ENCODE measurements around the gene ERICH2. TPM values are rescaled to one million over a fixed set of nuclear protein-coding genes. Genes with fewer than 3 reads are reported as not detected.
"Not testable (repeated sequence)": the region's sequence is repeated elsewhere in the genome, so short reads cannot be mapped to it uniquely, and the experiment has no call there.

ERICH2 gene
- polyA plus RNA-seq (2013) = not detected

- Histone ChIP-seq H3K9me3 (ENCODE audit: control extremely low read depth in 1 of 5, control insufficient read depth in 4 of 5, insufficient read depth in 2 of 5, low read depth in 1 of 5, low read length in 4 of 5) (no peaks in the 10 kb centered on the region), H3K27me3 (replicated peaks in 2 of 5; ENCODE audit: control insufficient read depth in 4 of 5, insufficient read depth in 5 of 5, low read length in 4 of 5) (peaks cover 0 to 60% (median 12%) of the 10 kb centered on the region in 5 experiments), H3K4me3 (ENCODE audit: control insufficient read depth in 1 of 7, extremely low read depth in 1 of 7, insufficient read depth in 4 of 7, low read depth in 2 of 7, low read length in 6 of 7) (peak within 1 kb of the TSS; percentile 39 to 89 (median 70)), H3K36me3 (ENCODE audit: control insufficient read depth in 4 of 4, insufficient read depth in 4 of 4, low read length in 3 of 4) (no peaks in the 10 kb centered on the region), H3K4me1 (ENCODE audit: control extremely low read depth in 1 of 4, control insufficient read depth in 4 of 4, insufficient read depth in 4 of 4, low read length in 3 of 4) (peaks cover 0 to 14% (median 11%) of the 10 kb centered on the region in 4 experiments), H3K27ac (ENCODE audit: insufficient read depth in 1 of 2, low read depth in 1 of 2, low read length in 2 of 2, poor library complexity in 1 of 2, severe bottlenecking in 2 of 2) (peak within 1 kb of the TSS in 1 of 2 experiments; percentile 71)
- ChIA-PET POLR2A (interaction anchor here (1.4 kb wide), 1 partner anchor 9 kb away, joined by 4 read pairs; no protein-coding TSS in a partner anchor), CTCF (interaction anchor here (0.8 to 1.5 kb wide), 4 partner anchors 14 to 367 kb away, joined by 3 to 4 read pairs (median 4); no protein-coding TSS in a partner anchor)
- peak; percentile 49 to 66 (median 50) for DNase-seq
- WGBS (ENCODE audit: insufficient coverage) = 10% methylated on average over 11 of the region's 13 CpGs
These were observed at the start of gene ERICH2 for GRCh38 chr2:170770008-170770605. ERICH2 (plus strand) TSS chr2:170770378; CDS start chr2:170770682, 304 bp downstream.

- H3K36me3 ChIP-seq (ENCODE audit: control insufficient read depth in 4 of 4, insufficient read depth in 4 of 4, low read length in 3 of 4) = no peaks in the 10 kb centered on the region
- DNase-seq = no peak
- H3K4me1 ChIP-seq (ENCODE audit: control extremely low read depth in 1 of 4, control insufficient read depth in 4 of 4, insufficient read depth in 4 of 4, low read length in 3 of 4) = peaks cover 0 to 8% (median 7%) of the 10 kb centered on the region in 4 experiments
- WGBS (ENCODE audit: insufficient coverage) = no CpG with 5 or more reads among the region's 3 CpGs
- no peak overlapping the region for H3K4me3 ChIP-seq (ENCODE audit: control insufficient read depth in 1 of 7, extremely low read depth in 1 of 7, insufficient read depth in 4 of 7, low read depth in 2 of 7, low read length in 6 of 7)
- H3K9me3 ChIP-seq (ENCODE audit: control extremely low read depth in 1 of 5, control insufficient read depth in 4 of 5, insufficient read depth in 2 of 5, low read depth in 1 of 5, low read length in 4 of 5) = peaks cover 0 to 3% (median 0%) of the 10 kb centered on the region in 5 experiments
- POLR2A ChIA-PET = no interaction called here
- no peak overlapping the region for H3K27ac ChIP-seq (ENCODE audit: insufficient read depth in 1 of 2, low read depth in 1 of 2, low read length in 2 of 2, poor library complexity in 1 of 2, severe bottlenecking in 2 of 2)
- CTCF ChIA-PET = interaction anchor here (0.9 kb wide), 1 partner anchor 9 kb away, joined by 3 read pairs; no protein-coding TSS in a partner anchor
- H3K27me3 ChIP-seq (replicated peaks in 2 of 5; ENCODE audit: control insufficient read depth in 4 of 5, insufficient read depth in 5 of 5, low read length in 4 of 5) = peaks cover 10 to 83% (median 39%) of the 10 kb centered on the region in 5 experiments
These were observed 48.5 kb upstream of the ERICH2 start for GRCh38 chr2:170721678-170722077.

GRCh38 chr2:170722301-170722700 lies 47.9 kb upstream of the ERICH2 start:
- POLR2A ChIA-PET = no interaction called here
- Histone ChIP-seq H3K36me3 (ENCODE audit: control insufficient read depth in 4 of 4, insufficient read depth in 4 of 4, low read length in 3 of 4) (no peaks in the 10 kb centered on the region), H3K4me1 (ENCODE audit: control extremely low read depth in 1 of 4, control insufficient read depth in 4 of 4, insufficient read depth in 4 of 4, low read length in 3 of 4) (peaks cover 0 to 2% (median 2%) of the 10 kb centered on the region in 4 experiments), H3K4me3 (ENCODE audit: control insufficient read depth in 1 of 7, extremely low read depth in 1 of 7, insufficient read depth in 4 of 7, low read depth in 2 of 7, low read length in 6 of 7) (peak overlapping the region in 1 of 7 experiments; percentile 4), H3K27me3 (replicated peaks in 2 of 5; ENCODE audit: control insufficient read depth in 4 of 5, insufficient read depth in 5 of 5, low read length in 4 of 5) (peaks cover 10 to 81% (median 39%) of the 10 kb centered on the region in 5 experiments), H3K27ac (ENCODE audit: insufficient read depth in 1 of 2, low read depth in 1 of 2, low read length in 2 of 2, poor library complexity in 1 of 2, severe bottlenecking in 2 of 2) (no peak overlapping the region), H3K9me3 (ENCODE audit: control extremely low read depth in 1 of 5, control insufficient read depth in 4 of 5, insufficient read depth in 2 of 5, low read depth in 1 of 5, low read length in 4 of 5) (peaks cover 0 to 3% (median 0%) of the 10 kb centered on the region in 5 experiments)
- no peak for DNase-seq
- CTCF ChIA-PET = interaction anchor here (0.9 kb wide), 1 partner anchor 10 kb away, joined by 3 read pairs; no protein-coding TSS in a partner anchor

- CTCF ChIA-PET = interaction anchor here (1.3 kb wide), 1 partner anchor 9 kb away, joined by 4 read pairs; no protein-coding TSS in a partner anchor
These were observed 46.7 kb upstream of the ERICH2 start for GRCh38 chr2:170723446-170723958.

GRCh38 chr2:170733798-170734600 lies 36.2 kb upstream of the ERICH2 start:
- H3K27ac ChIP-seq (ENCODE audit: insufficient read depth in 1 of 2, low read depth in 1 of 2, low read length in 2 of 2, poor library complexity in 1 of 2, severe bottlenecking in 2 of 2) = no peak overlapping the region
- DNase-seq = no peak
- WGBS (ENCODE audit: insufficient coverage) = no CpG with 5 or more reads among the region's 1 CpG
- no peaks in the 10 kb centered on the region for H3K4me1 ChIP-seq (ENCODE audit: control extremely low read depth in 1 of 4, control insufficient read depth in 4 of 4, insufficient read depth in 4 of 4, low read length in 3 of 4)
- no peaks in the 10 kb centered on the region for H3K36me3 ChIP-seq (ENCODE audit: control insufficient read depth in 4 of 4, insufficient read depth in 4 of 4, low read length in 3 of 4)
- POLR2A ChIA-PET = no interaction called here
- H3K27me3 ChIP-seq (replicated peaks in 2 of 5; ENCODE audit: control insufficient read depth in 4 of 5, insufficient read depth in 5 of 5, low read length in 4 of 5) = peaks cover 7 to 19% (median 8%) of the 10 kb centered on the region in 5 experiments
- H3K4me3 ChIP-seq (ENCODE audit: control insufficient read depth in 1 of 7, extremely low read depth in 1 of 7, insufficient read depth in 4 of 7, low read depth in 2 of 7, low read length in 6 of 7) = no peak overlapping the region
- CTCF ChIA-PET = interaction anchor here (0.7 to 1.4 kb wide), 2 partner anchors 11 to 17 kb away, joined by 3 to 4 read pairs; no protein-coding TSS in a partner anchor
- H3K9me3 ChIP-seq (ENCODE audit: control extremely low read depth in 1 of 5, control insufficient read depth in 4 of 5, insufficient read depth in 2 of 5, low read depth in 1 of 5, low read length in 4 of 5) = peaks cover 0 to 7% (median 2%) of the 10 kb centered on the region in 5 experiments

More at GRCh38 chr2:170723446-170723958, 46.7 kb upstream of the ERICH2 start:
- peaks cover 0 to 3% (median under 1%) of the 10 kb centered on the region in 5 experiments for H3K9me3 ChIP-seq (ENCODE audit: control extremely low read depth in 1 of 5, control insufficient read depth in 4 of 5, insufficient read depth in 2 of 5, low read depth in 1 of 5, low read length in 4 of 5)
- peaks cover 8 to 81% (median 32%) of the 10 kb centered on the region in 5 experiments for H3K27me3 ChIP-seq (replicated peaks in 2 of 5; ENCODE audit: control insufficient read depth in 4 of 5, insufficient read depth in 5 of 5, low read length in 4 of 5)
- no peaks in the 10 kb centered on the region for H3K36me3 ChIP-seq (ENCODE audit: control insufficient read depth in 4 of 4, insufficient read depth in 4 of 4, low read length in 3 of 4)
- POLR2A ChIA-PET = no interaction called here
- no peak overlapping the region for H3K27ac ChIP-seq (ENCODE audit: insufficient read depth in 1 of 2, low read depth in 1 of 2, low read length in 2 of 2, poor library complexity in 1 of 2, severe bottlenecking in 2 of 2)
- DNase-seq = no peak
- WGBS (ENCODE audit: insufficient coverage) = 40% methylated on average over 1 of the region's 2 CpGs
- H3K4me1 ChIP-seq (ENCODE audit: control extremely low read depth in 1 of 4, control insufficient read depth in 4 of 4, insufficient read depth in 4 of 4, low read length in 3 of 4) = no peaks in the 10 kb centered on the region
- H3K4me3 ChIP-seq (ENCODE audit: control insufficient read depth in 1 of 7, extremely low read depth in 1 of 7, insufficient read depth in 4 of 7, low read depth in 2 of 7, low read length in 6 of 7) = no peak overlapping the region

- H3K4me3 ChIP-seq (ENCODE audit: control insufficient read depth in 1 of 7, extremely low read depth in 1 of 7, insufficient read depth in 4 of 7, low read depth in 2 of 7, low read length in 6 of 7); H3K9me3 ChIP-seq (ENCODE audit: control extremely low read depth in 1 of 5, control insufficient read depth in 4 of 5, insufficient read depth in 2 of 5, low read depth in 1 of 5, low read length in 4 of 5); H3K36me3 ChIP-seq (ENCODE audit: control insufficient read depth in 4 of 4, insufficient read depth in 4 of 4, low read length in 3 of 4); H3K27ac ChIP-seq (ENCODE audit: insufficient read depth in 1 of 2, low read depth in 1 of 2, low read length in 2 of 2, poor library complexity in 1 of 2, severe bottlenecking in 2 of 2); H3K4me1 ChIP-seq (ENCODE audit: control extremely low read depth in 1 of 4, control insufficient read depth in 4 of 4, insufficient read depth in 4 of 4, low read length in 3 of 4); DNase-seq; POLR2A ChIA-PET: not testable (repeated sequence)
- WGBS (ENCODE audit: insufficient coverage) = 93% methylated on average over 2 of the region's 2 CpGs
- peaks cover 5 to 15% (median 7%) of the 10 kb centered on the region in 5 experiments for H3K27me3 ChIP-seq (replicated peaks in 2 of 5; ENCODE audit: control insufficient read depth in 4 of 5, insufficient read depth in 5 of 5, low read length in 4 of 5)
- CTCF ChIA-PET = interaction anchor here (0.7 kb wide), 1 partner anchor 17 kb away, joined by 3 read pairs; no protein-coding TSS in a partner anchor
These were observed 35.6 kb upstream of the ERICH2 start for GRCh38 chr2:170734601-170735000.

Measured in common myeloid progenitor, CD34-positive (primary cell).